Endothelial cell of umbilical vein (primary cell): ENCODE results near the gene PHOSPHO1.

Experiments
- EZH2 ChIP-seq: IDR thresholded peaks from 2 replicates; pipeline ENCODE4 v1.6.1; 2012; ENCODE audit warnings: borderline replicate concordance, low read depth, mild to moderate bottlenecking, moderate library complexity, low read length, inconsistent platforms; ENCODE audit not compliant: severe bottlenecking
- FOS ChIP-seq: IDR thresholded peaks from 2 replicates; pipeline ENCODE4 v1.6.1; 2011; ENCODE audit warnings: mild to moderate bottlenecking, low read length, moderate library complexity, borderline replicate concordance; ENCODE audit not compliant: insufficient read depth
- GATA2 ChIP-seq: IDR thresholded peaks from 2 replicates; pipeline ENCODE4 v1.7.0; 2011; ENCODE audit warnings: low read depth, mild to moderate bottlenecking, moderate library complexity, mixed read lengths, low read length; ENCODE audit not compliant: insufficient read length, insufficient read depth
- JUN ChIP-seq: IDR thresholded peaks from 2 replicates; pipeline ENCODE4 v1.6.1; 2011; ENCODE audit warnings: borderline replicate concordance, low read depth; ENCODE audit not compliant: insufficient read length, insufficient read depth
- MYC ChIP-seq: IDR thresholded peaks from one replicate; pipeline ENCODE4 v1.6.1; 2011; ENCODE audit warnings: mild to moderate bottlenecking, low read depth, low read length
- POLR2A ChIP-seq: IDR thresholded peaks from 2 replicates; pipeline ENCODE4 v1.6.1; 2012; ENCODE audit warnings: low read depth, mild to moderate bottlenecking, control low read depth, low read length
- POLR2AphosphoS5 ChIP-seq: IDR thresholded peaks from 2 replicates; pipeline ENCODE4 v1.6.1; 2012; ENCODE audit warnings: low read depth, mild to moderate bottlenecking, control low read depth, low read length, moderate library complexity; ENCODE audit not compliant: insufficient read depth
- TF ChIP-seq, protein P1 (sequence below), 2 donors: IDR thresholded peaks; 1 replicate in 1 of 2; 2 replicates in 1 of 2; pipeline ENCODE4 v1.5.1; 2011; ENCODE audit warnings: low read length in 2 of 2, mild to moderate bottlenecking in 2 of 2, moderate library complexity in 2 of 2, control low read depth in 1 of 2, inconsistent platforms in 1 of 2, low read depth in 1 of 2; ENCODE audit not compliant: insufficient read depth in 1 of 2; ENCODE audit errors: extremely low read depth in 1 of 2
- TF ChIP-seq, protein P2 (sequence below): IDR thresholded peaks from 2 replicates; pipeline ENCODE4 v1.6.1; 2011; ENCODE audit not compliant: insufficient read depth, insufficient read length

DNA sequence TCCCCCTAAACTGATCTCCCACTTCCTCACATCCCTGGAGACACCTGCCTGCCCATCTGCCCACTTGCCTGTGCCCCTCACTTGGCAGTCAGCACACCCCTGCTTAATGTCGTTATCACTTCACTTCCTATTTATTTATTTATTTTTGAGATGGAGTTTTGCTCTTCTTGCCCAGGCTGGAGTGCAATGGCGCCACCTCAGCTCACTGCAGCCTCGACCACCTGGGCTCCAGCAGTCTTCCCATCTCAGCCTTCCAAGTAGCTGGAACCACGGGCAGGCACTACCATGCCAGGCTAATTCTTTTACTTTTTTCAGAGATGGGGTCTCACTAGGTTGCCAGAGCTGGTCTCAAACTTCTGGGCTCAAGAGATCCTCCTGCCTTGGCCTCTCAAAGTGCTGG lies 23.5 kb upstream of the PHOSPHO1 start:
- no peak for TF ChIP-seq POLR2A
- TF ChIP-seq, protein P1, sequence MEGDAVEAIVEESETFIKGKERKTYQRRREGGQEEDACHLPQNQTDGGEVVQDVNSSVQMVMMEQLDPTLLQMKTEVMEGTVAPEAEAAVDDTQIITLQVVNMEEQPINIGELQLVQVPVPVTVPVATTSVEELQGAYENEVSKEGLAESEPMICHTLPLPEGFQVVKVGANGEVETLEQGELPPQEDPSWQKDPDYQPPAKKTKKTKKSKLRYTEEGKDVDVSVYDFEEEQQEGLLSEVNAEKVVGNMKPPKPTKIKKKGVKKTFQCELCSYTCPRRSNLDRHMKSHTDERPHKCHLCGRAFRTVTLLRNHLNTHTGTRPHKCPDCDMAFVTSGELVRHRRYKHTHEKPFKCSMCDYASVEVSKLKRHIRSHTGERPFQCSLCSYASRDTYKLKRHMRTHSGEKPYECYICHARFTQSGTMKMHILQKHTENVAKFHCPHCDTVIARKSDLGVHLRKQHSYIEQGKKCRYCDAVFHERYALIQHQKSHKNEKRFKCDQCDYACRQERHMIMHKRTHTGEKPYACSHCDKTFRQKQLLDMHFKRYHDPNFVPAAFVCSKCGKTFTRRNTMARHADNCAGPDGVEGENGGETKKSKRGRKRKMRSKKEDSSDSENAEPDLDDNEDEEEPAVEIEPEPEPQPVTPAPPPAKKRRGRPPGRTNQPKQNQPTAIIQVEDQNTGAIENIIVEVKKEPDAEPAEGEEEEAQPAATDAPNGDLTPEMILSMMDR (IDR thresholded peaks at IDR 0.05; ENCODE audit: extremely low read depth in 1 of 2, insufficient read depth in 1 of 2, low read depth in 1 of 2, low read length in 2 of 2): no peak
- TF ChIP-seq EZH2: no peak
- TF ChIP-seq GATA2: no peak
- TF ChIP-seq, protein P2, sequence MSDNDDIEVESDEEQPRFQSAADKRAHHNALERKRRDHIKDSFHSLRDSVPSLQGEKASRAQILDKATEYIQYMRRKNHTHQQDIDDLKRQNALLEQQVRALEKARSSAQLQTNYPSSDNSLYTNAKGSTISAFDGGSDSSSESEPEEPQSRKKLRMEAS: no peak
- no peak for TF ChIP-seq FOS
- TF ChIP-seq POLR2AphosphoS5: no peak
- TF ChIP-seq JUN: no peak
- no peak for TF ChIP-seq MYC
